Testis (tissue), 2 donors: Measurements from ENCODE around the gene ZNF878.

ENCODE experiments used
- CTCF ChIP-seq, 3 experiments: fragments of 450-650 bp in 2 of 3; fragments of 200-600 bp in 1 of 3; sonication (generic) in 1 of 3; IDR thresholded peaks; one replicate each; pipeline ENCODE4 v1.5.1; 2016 to 2019; ENCODE audit warnings: antibody characterized with exemption in 3 of 3, mild to moderate bottlenecking in 2 of 3, moderate library complexity in 1 of 3
- POLR2A ChIP-seq: fragments of 450-650 bp; IDR thresholded peaks from one replicate; pipeline ENCODE4 v1.6.1; 2017; ENCODE audit warnings: antibody characterized with exemption, mild to moderate bottlenecking, moderate library complexity

GRCh38 chr19:12085074-12085818 lies 32.5 kb upstream of the ZNF878 start:
- TF ChIP-seq CTCF (IDR thresholded peaks at IDR 0.05) (no peak), POLR2A (no peak)
